Stimulated activated CD4-positive, alpha-beta T cell treated with anti-CD3 and anti-CD28 coated beads, TNF-alpha, amount 100 ng/mL, for 48 hours (primary cell): Measurements from ENCODE around the gene PTDSS2.
"Not testable (repeated sequence)": the region's sequence is repeated elsewhere in the genome, so short reads cannot be mapped to it uniquely, and the experiment has no call there.

Experiments used
- DNase-seq, 3 donors: peaks; one replicate each; pipeline ENCODE4 v3.0.0-alpha.2; 2020; ENCODE audit warnings: low read depth in 3 of 3

Gene PTDSS2

DNA sequence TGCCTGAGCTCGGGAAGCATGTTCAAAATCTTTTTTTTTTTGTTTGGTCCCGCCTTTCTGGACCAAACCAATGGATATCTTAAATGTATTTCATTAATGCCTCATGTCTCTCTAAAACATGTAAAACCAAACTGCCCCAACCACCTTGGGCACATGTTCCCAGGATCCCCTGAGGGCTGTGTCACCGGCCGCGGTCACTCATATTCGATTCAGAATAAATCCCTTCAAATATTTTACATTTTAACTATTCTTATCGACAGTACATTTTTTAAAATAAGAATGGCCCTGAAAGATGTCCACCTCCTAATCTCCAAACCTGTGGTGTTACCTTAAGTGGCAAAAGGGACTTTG, 54.9 kb downstream of the PTDSS2 start:
- DNase-seq = no peak

DNA sequence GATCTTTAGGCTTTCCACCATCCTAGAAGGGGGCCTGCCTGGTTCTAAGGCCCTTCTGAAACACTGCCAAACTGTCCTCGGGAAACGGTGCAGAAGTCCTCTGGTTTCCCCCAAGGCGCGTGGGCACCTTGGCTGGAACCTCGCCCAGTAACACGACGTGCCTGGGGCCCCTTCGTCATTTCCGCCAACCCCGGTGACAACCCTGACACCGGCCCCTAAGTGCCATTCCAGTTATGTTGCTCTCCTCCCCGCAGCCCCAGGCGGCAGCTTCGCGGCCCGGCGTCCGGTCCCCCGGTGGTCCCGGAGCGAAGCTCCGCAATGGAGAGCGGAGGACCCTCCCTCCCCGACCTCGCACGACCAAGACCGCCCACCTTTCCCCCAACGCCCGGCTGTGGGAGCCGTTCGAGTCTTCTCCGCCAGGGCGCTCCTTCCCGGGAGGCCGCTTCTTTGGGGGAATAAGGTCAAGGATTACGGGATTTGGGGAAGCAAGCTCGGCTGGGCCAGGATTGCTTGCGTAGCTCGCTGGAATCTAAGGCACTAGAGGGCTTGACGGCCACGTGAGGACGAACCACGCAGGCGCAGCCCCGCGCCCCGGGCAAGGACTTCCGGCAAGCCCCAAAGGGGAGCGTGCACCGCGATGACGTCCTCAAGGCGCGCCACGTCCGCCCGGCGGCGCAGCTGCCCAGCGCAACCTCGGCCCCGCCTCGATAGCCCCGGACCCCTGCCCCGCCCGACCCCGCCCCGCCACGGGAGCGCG, 56.3 kb downstream of the PTDSS2 start:
- peak; percentile 95 to 97 (median 97) for DNase-seq

- peak; percentile 98 to 100 (median 100) for DNase-seq
Observed at GRCh38 chr11:506995-507726, 57.1 kb downstream of the PTDSS2 start, which contains the start of gene RNH1. Gene RNH1, minus strand, starts transcription at chr11:507242. Its CDS starts 5,080 bp downstream, at chr11:502162.

- no peak for DNase-seq
Observed at GRCh38 chr11:507727-508515, 57.8 kb downstream of the PTDSS2 start.

DNA sequence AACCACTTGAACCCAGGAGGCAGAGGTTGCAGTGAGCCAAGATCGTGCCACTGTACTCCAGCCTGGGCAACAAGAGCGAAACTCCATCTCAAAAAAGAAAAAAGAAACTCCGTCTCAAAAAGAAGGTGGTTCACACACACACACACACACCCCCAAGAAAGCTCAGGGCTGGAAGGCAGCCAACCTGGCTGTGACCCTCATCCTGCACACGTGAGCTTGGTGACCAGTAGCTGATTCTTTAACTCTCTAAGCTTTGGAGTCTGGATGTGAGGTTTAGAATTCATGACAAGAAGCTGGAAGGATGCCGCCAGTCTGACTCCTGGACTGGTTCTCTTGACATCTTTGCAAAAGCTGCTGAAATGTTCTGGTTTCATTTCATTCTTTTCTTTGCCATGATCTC, 58.9 kb downstream of the PTDSS2 start:
- no peak for DNase-seq

DNA sequence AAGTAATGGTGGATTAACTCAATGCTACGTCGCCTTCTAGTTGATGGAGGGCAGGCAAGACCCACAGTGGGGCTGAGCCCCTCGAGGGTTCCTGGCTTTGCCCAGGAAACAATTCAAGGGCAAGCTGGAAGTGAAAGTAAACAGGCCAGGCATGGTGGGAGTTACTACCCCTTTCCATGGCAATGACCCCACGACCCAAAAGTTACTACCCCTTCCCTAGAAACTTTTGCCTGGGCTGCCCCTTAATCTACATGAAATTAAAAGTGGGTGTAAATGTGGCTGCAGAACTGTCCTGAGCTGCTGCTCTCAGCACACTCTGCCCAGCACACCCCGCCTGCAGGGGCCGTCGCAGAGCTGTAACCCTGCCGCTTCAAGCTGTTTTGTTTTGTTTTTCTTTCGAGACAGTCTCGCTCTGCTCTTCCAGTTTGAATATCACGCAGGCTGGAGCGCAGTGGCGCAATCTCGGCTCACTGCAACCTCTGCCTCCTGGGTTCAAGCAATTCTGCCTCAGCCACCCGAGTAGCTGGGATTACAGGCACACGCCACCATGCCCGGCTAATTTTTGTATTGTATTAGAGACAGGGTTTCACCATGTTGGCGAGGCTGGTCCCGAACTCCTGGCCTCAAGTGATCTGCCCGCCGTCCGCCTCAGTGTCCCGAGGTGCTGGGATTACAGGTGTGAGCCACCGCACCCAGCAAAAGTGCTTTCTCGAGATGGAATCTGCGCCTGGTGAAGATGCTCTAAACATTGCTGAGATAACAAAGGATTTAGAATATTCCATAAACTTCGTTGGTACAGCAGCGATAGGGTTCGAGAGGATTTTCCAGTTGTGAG, 62.9 kb downstream of the PTDSS2 start:
- DNase-seq = no peak

GRCh38 chr11:514606-515005, 64.5 kb downstream of the PTDSS2 start:
- DNase-seq = no peak

DNA sequence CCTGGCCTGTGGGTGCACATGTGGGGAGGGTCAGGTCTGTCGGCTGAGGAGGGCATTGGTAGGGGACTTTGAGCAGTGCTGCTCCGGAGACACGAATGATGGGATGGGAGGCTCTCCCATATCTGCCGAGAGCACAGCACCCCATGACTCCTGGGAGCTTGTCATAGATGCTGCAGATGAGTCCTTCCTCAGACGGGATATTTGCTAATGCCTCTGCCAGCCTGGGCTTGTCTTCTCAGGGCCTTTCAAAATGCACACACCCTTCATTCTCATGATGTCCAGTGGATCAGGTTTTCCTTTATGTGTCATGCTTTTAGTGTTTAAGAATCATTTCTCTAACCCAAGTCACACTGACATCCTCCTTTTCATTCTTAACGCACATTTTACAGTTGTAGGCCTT, 65.1 kb downstream of the PTDSS2 start:
- DNase-seq = no peak

GRCh38 chr11:516400-516799, 66.3 kb downstream of the PTDSS2 start:
- DNase-seq = no peak

DNA sequence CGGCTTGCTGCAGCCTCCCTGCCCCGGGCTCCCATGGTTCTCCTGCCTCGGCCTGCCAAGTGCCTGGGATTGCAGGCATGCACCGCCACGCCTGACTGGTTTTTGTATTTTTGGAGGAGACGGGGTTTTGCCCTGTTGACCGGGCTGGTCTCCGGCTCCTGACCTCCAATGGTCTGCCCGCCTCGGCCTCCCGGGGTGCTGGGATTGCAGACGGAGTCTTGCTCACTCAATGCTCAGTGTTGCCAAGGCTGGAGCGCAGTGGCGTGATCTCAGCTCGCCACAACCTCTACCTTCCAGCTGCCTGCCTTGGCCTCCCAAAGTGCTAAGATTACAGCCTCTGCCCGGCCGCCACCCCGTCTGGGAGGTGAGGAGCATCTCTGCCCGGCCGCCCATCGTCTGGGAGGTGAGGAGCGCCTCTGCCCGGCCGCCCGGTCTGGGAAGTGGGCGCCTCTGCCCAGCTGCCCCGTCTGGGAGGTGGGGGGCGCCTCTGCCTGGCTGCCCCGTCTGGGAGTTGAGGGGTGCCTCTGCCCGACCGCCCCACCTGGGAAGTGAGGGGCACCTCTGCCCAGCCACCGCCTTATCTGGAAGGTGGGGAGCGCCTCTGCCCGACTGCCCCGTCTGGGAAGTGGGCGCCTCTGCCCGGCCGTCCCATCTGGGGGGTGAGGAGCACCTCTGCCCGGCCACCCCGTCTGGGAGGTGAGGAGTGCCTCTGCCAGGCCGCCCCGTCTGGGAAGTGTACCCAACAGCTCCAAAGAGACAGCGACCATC, 67.0 kb downstream of the PTDSS2 start:
- DNase-seq = not testable (repeated sequence)

- peak; percentile 82 to 86 (median 83) for DNase-seq
Observed at GRCh38 chr11:518463-519202, 68.6 kb downstream of the PTDSS2 start.

- DNase-seq = no peak
Observed at GRCh38 chr11:520428-521176, 70.5 kb downstream of the PTDSS2 start.

GRCh38 chr11:521177-521688, 71.2 kb downstream of the PTDSS2 start:
- no peak for DNase-seq

- DNase-seq = no peak
Observed at GRCh38 chr11:526192-526591, 76.1 kb downstream of the PTDSS2 start.

DNA sequence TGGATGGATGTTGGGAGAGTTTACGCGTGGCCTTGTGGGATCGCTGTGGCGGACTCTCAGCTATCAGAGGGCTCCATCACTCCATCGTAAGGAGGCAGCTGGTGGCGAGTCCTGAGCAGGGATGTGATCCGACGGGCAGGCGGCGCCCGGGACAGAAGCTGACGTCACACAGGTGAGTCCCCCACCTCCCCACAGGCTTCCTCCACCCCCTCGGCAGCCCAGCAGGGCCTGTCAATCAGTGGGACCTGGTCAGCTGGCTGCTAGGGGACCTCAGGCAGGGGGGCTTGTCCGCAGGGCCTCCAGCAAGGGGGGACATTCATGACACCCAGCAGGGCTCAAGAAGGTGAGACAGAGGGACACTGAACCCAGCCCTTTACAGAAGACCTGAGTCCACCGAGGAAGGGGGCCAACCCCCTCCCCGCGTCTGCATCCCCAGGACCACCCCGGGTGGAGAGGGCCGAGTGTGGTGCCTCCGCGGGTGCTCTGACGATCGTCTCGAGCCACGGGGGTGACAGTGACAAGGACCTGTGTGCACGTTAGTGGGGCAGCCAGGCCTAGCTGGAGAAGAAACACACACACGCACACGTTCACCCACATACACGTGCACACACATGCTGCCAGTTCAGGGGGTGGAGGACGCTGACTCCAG, 78.2 kb downstream of the PTDSS2 start:
- DNase-seq = no peak

- DNase-seq = no peak
Observed at GRCh38 chr11:528815-529727, 79.0 kb downstream of the PTDSS2 start.

- no peak for DNase-seq
Observed at GRCh38 chr11:529728-530411, 79.8 kb downstream of the PTDSS2 start.
